SHP77 treated with DMSO at 0.1 percent for 48 hours (cell line): ENCODE results near the gene WDR62.

Experiments
- DNase-seq: peaks from one replicate; lab custom pipeline; 2025; lab: John Stamatoyannopoulos, UW

WDR62 gene

GRCh38 chr19:36054733-36055686 lies at the start of gene WDR62:
TSS of gene WDR62 (plus strand) at chr19:36054897. CDS start at chr19:36054972, 75 bp downstream.
- peak; percentile 93 for DNase-seq

GRCh38 chr19:36006955-36007354 lies 47.7 kb upstream of the WDR62 start:
- DNase-seq = no peak

GRCh38 chr19:36008336-36008978 lies 46.2 kb upstream of the WDR62 start, which contains the start of gene SYNE4:
TSS of gene SYNE4 (minus strand) at chr19:36008813. CDS start at chr19:36008681, 132 bp downstream.
- DNase-seq = no peak

GRCh38 chr19:36009220-36009619 lies 45.5 kb upstream of the WDR62 start:
- peak; percentile 21 for DNase-seq

GRCh38 chr19:36009633-36010379 lies 44.9 kb upstream of the WDR62 start:
- DNase-seq = no peak

GRCh38 chr19:36010402-36010801 lies 44.3 kb upstream of the WDR62 start:
- no peak for DNase-seq

GRCh38 chr19:36013280-36014011 lies 41.3 kb upstream of the WDR62 start:
- DNase-seq = no peak

- DNase-seq = peak; percentile 99
Measured at GRCh38 chr19:36014012-36014924, 40.4 kb upstream of the WDR62 start, which contains the start of gene ALKBH6. TSS of gene ALKBH6 (minus strand) at chr19:36014213. CDS start at chr19:36013397, 816 bp downstream.

- no peak for DNase-seq
Measured at GRCh38 chr19:36019061-36019670, 35.5 kb upstream of the WDR62 start.

- no peak for DNase-seq
Measured at GRCh38 chr19:36023432-36023831, 31.3 kb upstream of the WDR62 start.

GRCh38 chr19:36025541-36025940 lies 29.2 kb upstream of the WDR62 start:
- DNase-seq = no peak

- DNase-seq = no peak
Measured at GRCh38 chr19:36026091-36026876, 28.4 kb upstream of the WDR62 start.

GRCh38 chr19:36027696-36028095 lies 27.0 kb upstream of the WDR62 start:
- no peak for DNase-seq

GRCh38 chr19:36028313-36029041 lies 26.2 kb upstream of the WDR62 start:
- no peak for DNase-seq

GRCh38 chr19:36030264-36031148 lies 24.2 kb upstream of the WDR62 start:
- no peak for DNase-seq

GRCh38 chr19:36031308-36031707 lies 23.4 kb upstream of the WDR62 start:
- DNase-seq = no peak
